Osteoblast (primary cell): ENCODE results near the gene SERPINE3. TPM values are rescaled to one million over a fixed set of nuclear protein-coding genes. Genes with fewer than 3 reads are reported as not detected.

Source experiments
- DNase-seq: peaks from one replicate; pipeline ENCODE4 v3.0.0; 2011; ENCODE audit warnings: low spot score, mixed read lengths; ENCODE audit not compliant: insufficient read length; ENCODE audit errors: missing footprints
- H2AFZ ChIP-seq: 2 replicates; pipeline ENCODE4 v1.6.0; 2011; ENCODE audit warnings: mild to moderate bottlenecking, low read length
- H3K27ac ChIP-seq: 2 replicates; pipeline ENCODE4 v1.5.1; 2011; ENCODE audit warnings: mild to moderate bottlenecking, low read depth, low read length, moderate library complexity
- H3K27me3 ChIP-seq: 2 replicates; pipeline ENCODE4 v1.6.0; 2012; ENCODE audit warnings: mild to moderate bottlenecking, control low read depth, inconsistent platforms, low read length, moderate library complexity; ENCODE audit not compliant: insufficient read depth
- H3K36me3 ChIP-seq: 2 replicates; pipeline ENCODE4 v1.5.1; 2011; ENCODE audit warnings: mild to moderate bottlenecking, low read length, control low read depth, moderate library complexity; ENCODE audit not compliant: insufficient read depth
- H3K4me1 ChIP-seq: 2 replicates; pipeline ENCODE4 v1.5.1; 2011; ENCODE audit warnings: mild to moderate bottlenecking, low read length, control low read depth, moderate library complexity; ENCODE audit not compliant: insufficient read depth
- H3K4me2 ChIP-seq: 2 replicates; pipeline ENCODE4 v1.6.0; 2011; ENCODE audit warnings: mild to moderate bottlenecking, low read length; ENCODE audit not compliant: insufficient read depth
- H3K4me3 ChIP-seq: fragments of 200-600 bp; sonication (generic); 3 replicates; pipeline ENCODE4 v1.5.1; 2012; ENCODE audit warnings: mild to moderate bottlenecking, low read length, inconsistent platforms; ENCODE audit not compliant: insufficient read depth
- H3K79me2 ChIP-seq: 2 replicates; pipeline ENCODE4 v1.6.0; 2012; ENCODE audit warnings: mild to moderate bottlenecking, low read length, control low read depth, inconsistent platforms; ENCODE audit not compliant: insufficient read depth
- H3K9me3 ChIP-seq: 2 replicates; pipeline ENCODE4 v1.5.1; 2011; ENCODE audit warnings: low read depth, low read length, control low read depth
- H4K20me1 ChIP-seq: 2 replicates; pipeline ENCODE4 v1.6.0; 2012; ENCODE audit warnings: mild to moderate bottlenecking, low read length, control low read depth; ENCODE audit not compliant: insufficient read depth
- total RNA-seq: library from RNA; depleted of rRNA; stranded (reverse); fragments of >200 nt; gene quantifications from 2 replicates; pipeline ENCODE4 v1.2.3, GENCODE V29; 2012
- TF ChIP-seq, protein P1 (sequence below): IDR thresholded peaks from 2 replicates; pipeline ENCODE4 v1.5.1; 2011; ENCODE audit warnings: mild to moderate bottlenecking, low read depth, low read length, moderate library complexity; ENCODE audit errors: extremely low read depth

SERPINE3 gene
- total RNA-seq, 1 donor, result not detected

DNA sequence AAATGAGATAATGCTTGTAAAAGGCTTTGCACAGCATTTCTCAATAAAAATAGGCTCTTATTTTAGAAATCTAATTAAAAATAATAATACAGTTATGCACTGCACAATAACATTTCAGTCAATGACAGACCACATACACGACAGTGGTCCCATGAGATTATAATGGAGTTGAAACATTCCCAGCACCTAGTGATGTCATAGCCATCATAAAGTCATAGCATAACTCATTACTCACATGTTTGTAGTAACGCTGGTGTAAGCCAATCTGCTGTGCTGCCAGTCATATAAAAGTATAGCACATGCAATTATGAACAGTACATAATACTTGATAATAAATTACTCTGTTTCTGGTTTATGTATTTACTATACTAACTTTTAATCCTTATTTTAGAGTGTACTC lies 12.7 kb upstream of the SERPINE3 start:
- Histone ChIP-seq H3K9me3 (no peaks in the 10 kb centered on the region), H4K20me1 (no peaks in the 10 kb centered on the region)
- TF ChIP-seq, protein P1, sequence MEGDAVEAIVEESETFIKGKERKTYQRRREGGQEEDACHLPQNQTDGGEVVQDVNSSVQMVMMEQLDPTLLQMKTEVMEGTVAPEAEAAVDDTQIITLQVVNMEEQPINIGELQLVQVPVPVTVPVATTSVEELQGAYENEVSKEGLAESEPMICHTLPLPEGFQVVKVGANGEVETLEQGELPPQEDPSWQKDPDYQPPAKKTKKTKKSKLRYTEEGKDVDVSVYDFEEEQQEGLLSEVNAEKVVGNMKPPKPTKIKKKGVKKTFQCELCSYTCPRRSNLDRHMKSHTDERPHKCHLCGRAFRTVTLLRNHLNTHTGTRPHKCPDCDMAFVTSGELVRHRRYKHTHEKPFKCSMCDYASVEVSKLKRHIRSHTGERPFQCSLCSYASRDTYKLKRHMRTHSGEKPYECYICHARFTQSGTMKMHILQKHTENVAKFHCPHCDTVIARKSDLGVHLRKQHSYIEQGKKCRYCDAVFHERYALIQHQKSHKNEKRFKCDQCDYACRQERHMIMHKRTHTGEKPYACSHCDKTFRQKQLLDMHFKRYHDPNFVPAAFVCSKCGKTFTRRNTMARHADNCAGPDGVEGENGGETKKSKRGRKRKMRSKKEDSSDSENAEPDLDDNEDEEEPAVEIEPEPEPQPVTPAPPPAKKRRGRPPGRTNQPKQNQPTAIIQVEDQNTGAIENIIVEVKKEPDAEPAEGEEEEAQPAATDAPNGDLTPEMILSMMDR, result no peak

DNA sequence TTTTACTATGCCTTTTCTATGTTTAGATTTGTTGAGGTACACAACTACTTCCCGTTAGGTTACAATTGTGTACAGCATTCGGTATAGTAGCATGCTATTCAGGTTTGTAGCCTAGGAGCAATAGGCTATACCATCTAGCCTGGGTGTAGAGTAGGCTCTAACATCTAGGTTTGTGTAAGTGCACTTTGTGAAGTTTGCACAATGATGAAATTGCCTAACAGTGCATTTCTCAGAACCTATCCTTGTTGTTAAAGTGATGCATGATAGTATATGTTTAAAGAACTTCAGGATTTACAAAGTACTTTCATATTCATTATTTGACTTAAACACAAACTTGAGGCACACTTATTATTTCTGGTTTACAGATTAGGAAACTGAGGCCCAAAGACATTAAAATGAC lies 11.5 kb upstream of the SERPINE3 start:
- no peak for DNase-seq
- H3K4me3 ChIP-seq, result no peak overlapping the region
- TF ChIP-seq, protein P1, result no peak
- H3K27me3 ChIP-seq, result no peaks in the 10 kb centered on the region
- H3K9me3 ChIP-seq, result no peaks in the 10 kb centered on the region
- H3K27ac ChIP-seq, result no peak overlapping the region
- no peaks in the 10 kb centered on the region for H4K20me1 ChIP-seq
- no peak overlapping the region for H2AFZ ChIP-seq
- H3K36me3 ChIP-seq, result no peaks in the 10 kb centered on the region
- no peak overlapping the region for H3K4me2 ChIP-seq
- H3K79me2 ChIP-seq, result no peaks in the 10 kb centered on the region
- peaks cover 20% of the 10 kb centered on the region for H3K4me1 ChIP-seq

More for the DNA sequence above, 12.7 kb upstream of the SERPINE3 start:
- no peak overlapping the region for H2AFZ ChIP-seq
- no peak overlapping the region for H3K4me2 ChIP-seq
- no peak for DNase-seq
- no peaks in the 10 kb centered on the region for H3K27me3 ChIP-seq
- no peaks in the 10 kb centered on the region for H3K36me3 ChIP-seq
- H3K4me3 ChIP-seq, result no peak overlapping the region
- peaks cover 22% of the 10 kb centered on the region for H3K4me1 ChIP-seq
- H3K27ac ChIP-seq, result peak overlapping the region; percentile 24
- no peaks in the 10 kb centered on the region for H3K79me2 ChIP-seq

DNA sequence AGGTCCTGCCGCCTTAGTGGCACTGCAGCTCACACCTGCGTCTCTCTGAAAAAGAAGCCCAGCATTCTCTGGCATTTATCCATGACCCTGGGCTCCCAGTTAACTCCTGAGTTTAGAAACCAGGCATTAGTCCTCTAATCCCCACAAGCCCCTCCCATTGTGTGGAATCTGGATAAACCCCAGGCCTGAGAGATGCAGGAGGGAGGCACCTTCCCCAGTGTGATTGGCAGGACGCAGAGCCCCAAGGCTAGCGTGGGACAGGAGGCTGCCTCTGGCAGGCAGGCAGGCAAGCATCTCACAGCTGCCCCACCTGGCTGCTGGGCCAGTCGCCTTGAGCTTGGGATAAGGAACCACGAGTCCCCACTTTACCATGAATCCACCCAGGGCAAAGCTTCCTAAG lies 11.0 kb upstream of the SERPINE3 start:
- H4K20me1 ChIP-seq, result no peaks in the 10 kb centered on the region
- H3K27ac ChIP-seq, result no peak overlapping the region
- no peaks in the 10 kb centered on the region for H3K9me3 ChIP-seq
- no peaks in the 10 kb centered on the region for H3K27me3 ChIP-seq
- H3K4me1 ChIP-seq, result peaks cover 20% of the 10 kb centered on the region
- no peaks in the 10 kb centered on the region for H3K79me2 ChIP-seq
- DNase-seq, result no peak
- TF ChIP-seq, protein P1, result no peak
- no peak overlapping the region for H3K4me2 ChIP-seq
- H3K36me3 ChIP-seq, result no peaks in the 10 kb centered on the region
- no peak overlapping the region for H3K4me3 ChIP-seq
- no peak overlapping the region for H2AFZ ChIP-seq

DNA sequence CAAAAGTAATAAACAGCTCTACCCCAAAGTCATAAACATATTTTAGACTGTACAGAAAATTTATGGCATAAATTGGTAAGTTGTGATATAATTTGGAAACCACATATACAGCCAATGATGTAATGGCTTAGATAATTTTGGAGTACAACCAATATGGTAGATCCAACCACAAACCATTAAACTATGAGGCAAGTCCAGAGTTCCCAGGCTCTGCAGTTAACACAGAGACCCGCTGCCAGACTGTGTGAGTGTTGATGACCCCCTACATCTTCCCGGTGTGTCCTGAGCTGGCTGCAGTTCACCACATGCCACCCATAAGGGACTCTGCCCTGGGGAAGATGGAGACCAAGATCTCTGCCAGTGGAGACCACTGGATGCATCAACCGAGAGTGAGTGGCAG lies 9.9 kb upstream of the SERPINE3 start:
- Histone ChIP-seq H3K27me3 (no peaks in the 10 kb centered on the region), H4K20me1 (no peaks in the 10 kb centered on the region), H3K36me3 (no peaks in the 10 kb centered on the region), H3K4me3 (no peak overlapping the region), H3K4me2 (no peak overlapping the region), H3K79me2 (no peaks in the 10 kb centered on the region), H3K9me3 (no peaks in the 10 kb centered on the region), H2AFZ (no peak overlapping the region), H3K4me1 (peaks cover 20% of the 10 kb centered on the region), H3K27ac (peak overlapping the region; percentile 71)
- TF ChIP-seq, protein P1, result no peak
- no peak for DNase-seq
